BLaER1 treated with 17β-estradiol and CSF1 and Interleukin-3, amounts not matched to agents 10 nM and 100 nM (cell line): Measurements from ENCODE around the gene CBR4.
"Not testable (repeated sequence)": the region's sequence is repeated elsewhere in the genome, so short reads cannot be mapped to it uniquely, and the experiment has no call there.

Experiments used
- H3K27ac ChIP-seq, 11 experiments: shearing (Covaris generic); formaldehyde crosslinking; 2 replicates each; pipeline ENCODE4 v1.8.1; 2022
- H3K27me3 ChIP-seq, 11 experiments: shearing (Covaris generic); formaldehyde crosslinking; 2 replicates each; pipeline ENCODE4 v1.8.1; 2022
- H3K36me3 ChIP-seq, 11 experiments: shearing (Covaris generic); formaldehyde crosslinking; 2 replicates each; pipeline ENCODE4 v1.8.1; 2022
- H3K4me1 ChIP-seq, 10 experiments: shearing (Covaris generic); formaldehyde crosslinking; 2 replicates each; pipeline ENCODE4 v1.8.1; 2022
- H3K4me2 ChIP-seq, 11 experiments: shearing (Covaris generic); formaldehyde crosslinking; 2 replicates each; pipeline ENCODE4 v1.8.1; 2022
- H3K4me3 ChIP-seq, 10 experiments: shearing (Covaris generic); formaldehyde crosslinking; 2 replicates each; pipeline ENCODE4 v1.8.1; 2022
- H3K9ac ChIP-seq, 11 experiments: shearing (Covaris generic); formaldehyde crosslinking; 2 replicates each; pipeline ENCODE4 v1.8.1; 2022
- H3K9me3 ChIP-seq, 11 experiments: shearing (Covaris generic); formaldehyde crosslinking; replicated peaks in 1 of 11; 2 replicates each; pipeline ENCODE4 v1.8.1; 2022
- H4K20me1 ChIP-seq, 11 experiments: shearing (Covaris generic); formaldehyde crosslinking; 2 replicates each; pipeline ENCODE4 v1.8.1; 2022
- Cebpa-rat ChIP-seq, 11 experiments: shearing (Covaris generic); IDR thresholded peaks; 2 replicates each; pipeline ENCODE4 v1.8.1; 2022

Gene CBR4

DNA sequence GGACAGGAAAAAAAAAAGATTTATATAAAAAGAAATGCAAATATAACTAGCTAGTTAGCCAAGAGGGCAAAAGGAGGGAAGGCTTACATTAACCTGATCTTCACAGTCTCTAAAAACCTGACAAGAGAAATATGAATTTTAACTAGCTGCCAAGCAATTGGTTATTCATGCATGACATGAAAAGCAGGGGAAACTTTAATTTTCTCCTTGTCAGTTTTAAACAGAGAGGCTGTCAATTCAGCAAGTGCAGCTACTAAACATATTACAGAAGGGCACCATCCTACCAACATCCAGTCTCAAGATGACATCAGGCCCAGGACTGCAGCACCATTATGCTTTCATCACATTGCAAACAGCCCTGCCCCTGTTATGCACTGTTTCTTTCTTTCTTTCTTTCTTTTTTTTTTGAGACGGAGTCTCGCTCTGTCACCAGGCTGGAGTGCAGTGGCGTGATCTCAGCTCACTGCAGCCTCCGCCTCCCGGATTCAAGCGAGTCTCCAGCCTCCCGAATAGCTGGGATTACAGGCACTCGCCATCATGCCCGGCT lies 38.9 kb upstream of the CBR4 start:
- no peaks in the 10 kb centered on the region for H3K36me3 ChIP-seq
- H3K9ac ChIP-seq, result no peak overlapping the region
- TF ChIP-seq Cebpa-rat (IDR thresholded peaks at IDR 0.05), result no peak
- no peaks in the 10 kb centered on the region for H4K20me1 ChIP-seq
- no peaks in the 10 kb centered on the region for H3K27me3 ChIP-seq
- H3K9me3 ChIP-seq, result no peaks in the 10 kb centered on the region
- H3K27ac ChIP-seq, result no peak overlapping the region
- H3K4me3 ChIP-seq, result no peak overlapping the region
- no peak overlapping the region for H3K4me2 ChIP-seq
- H3K4me1 ChIP-seq, result no peaks in the 10 kb centered on the region

GRCh38 chr4:169047956-169048355 lies 37.9 kb upstream of the CBR4 start:
- no peak for TF ChIP-seq Cebpa-rat (IDR thresholded peaks at IDR 0.05)
- Histone ChIP-seq H3K27ac (no peak overlapping the region), H3K9ac (no peak overlapping the region), H3K36me3 (no peaks in the 10 kb centered on the region), H4K20me1 (no peaks in the 10 kb centered on the region), H3K9me3 (no peaks in the 10 kb centered on the region), H3K27me3 (no peaks in the 10 kb centered on the region), H3K4me1 (no peaks in the 10 kb centered on the region), H3K4me2 (no peak overlapping the region), H3K4me3 (no peak overlapping the region)

- Histone ChIP-seq H3K4me3 (no peak overlapping the region), H3K9ac (no peak overlapping the region), H3K4me1 (no peaks in the 10 kb centered on the region), H4K20me1 (no peaks in the 10 kb centered on the region), H3K36me3 (no peaks in the 10 kb centered on the region), H3K27me3 (no peaks in the 10 kb centered on the region), H3K9me3 (no peaks in the 10 kb centered on the region), H3K27ac (no peak overlapping the region), H3K4me2 (no peak overlapping the region)
- no peak for TF ChIP-seq Cebpa-rat (IDR thresholded peaks at IDR 0.05)
Observed at GRCh38 chr4:169045862-169046584, 36.0 kb upstream of the CBR4 start.

GRCh38 chr4:169044714-169045447 lies 34.8 kb upstream of the CBR4 start:
- no peaks in the 10 kb centered on the region for H3K9me3 ChIP-seq
- H3K9ac ChIP-seq, result no peak overlapping the region
- no peak overlapping the region for H3K4me3 ChIP-seq
- no peak overlapping the region for H3K4me2 ChIP-seq
- no peak overlapping the region for H3K27ac ChIP-seq
- no peaks in the 10 kb centered on the region for H3K27me3 ChIP-seq
- no peaks in the 10 kb centered on the region for H3K4me1 ChIP-seq
- no peak for TF ChIP-seq Cebpa-rat (IDR thresholded peaks at IDR 0.05)
- H4K20me1 ChIP-seq, result no peaks in the 10 kb centered on the region
- no peaks in the 10 kb centered on the region for H3K36me3 ChIP-seq

DNA sequence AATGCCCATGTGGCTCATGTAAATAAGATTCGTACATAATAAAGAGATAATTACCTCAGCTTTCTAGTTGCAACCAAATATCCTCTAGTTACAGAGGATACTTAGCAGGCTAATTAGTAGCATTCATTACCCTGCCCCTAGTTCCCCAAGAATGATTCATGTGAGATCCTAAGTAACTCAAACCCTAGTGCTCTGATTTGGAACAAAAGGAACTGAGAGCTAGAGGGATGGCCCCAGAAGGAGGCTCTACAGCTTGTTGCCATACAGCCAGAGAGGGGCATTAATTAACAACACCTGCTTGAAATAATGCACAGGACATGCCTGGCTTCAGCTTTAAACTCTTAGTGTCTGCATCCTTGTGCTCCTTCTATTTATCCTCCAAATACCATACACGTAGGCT lies 32.6 kb upstream of the CBR4 start:
- no peak overlapping the region for H3K4me2 ChIP-seq
- no peaks in the 10 kb centered on the region for H3K27me3 ChIP-seq
- no peaks in the 10 kb centered on the region for H4K20me1 ChIP-seq
- no peak overlapping the region for H3K27ac ChIP-seq
- no peak for TF ChIP-seq Cebpa-rat (IDR thresholded peaks at IDR 0.05)
- no peaks in the 10 kb centered on the region for H3K9me3 ChIP-seq
- no peaks in the 10 kb centered on the region for H3K36me3 ChIP-seq
- H3K9ac ChIP-seq, result no peak overlapping the region
- H3K4me1 ChIP-seq, result no peaks in the 10 kb centered on the region
- no peak overlapping the region for H3K4me3 ChIP-seq

- Histone ChIP-seq H4K20me1 (no peaks in the 10 kb centered on the region), H3K9ac (no peak overlapping the region), H3K36me3 (no peaks in the 10 kb centered on the region), H3K27ac (no peak overlapping the region), H3K4me3 (no peak overlapping the region), H3K4me1 (no peaks in the 10 kb centered on the region), H3K4me2 (no peak overlapping the region), H3K9me3 (peaks cover 0 to 6% (median 0%) of the 10 kb centered on the region in 11 experiments; a peak in 4 of 22 replicates), H3K27me3 (no peaks in the 10 kb centered on the region)
- TF ChIP-seq Cebpa-rat (IDR thresholded peaks at IDR 0.05), result no peak
Observed at GRCh38 chr4:169040559-169041261, 30.7 kb upstream of the CBR4 start.

DNA sequence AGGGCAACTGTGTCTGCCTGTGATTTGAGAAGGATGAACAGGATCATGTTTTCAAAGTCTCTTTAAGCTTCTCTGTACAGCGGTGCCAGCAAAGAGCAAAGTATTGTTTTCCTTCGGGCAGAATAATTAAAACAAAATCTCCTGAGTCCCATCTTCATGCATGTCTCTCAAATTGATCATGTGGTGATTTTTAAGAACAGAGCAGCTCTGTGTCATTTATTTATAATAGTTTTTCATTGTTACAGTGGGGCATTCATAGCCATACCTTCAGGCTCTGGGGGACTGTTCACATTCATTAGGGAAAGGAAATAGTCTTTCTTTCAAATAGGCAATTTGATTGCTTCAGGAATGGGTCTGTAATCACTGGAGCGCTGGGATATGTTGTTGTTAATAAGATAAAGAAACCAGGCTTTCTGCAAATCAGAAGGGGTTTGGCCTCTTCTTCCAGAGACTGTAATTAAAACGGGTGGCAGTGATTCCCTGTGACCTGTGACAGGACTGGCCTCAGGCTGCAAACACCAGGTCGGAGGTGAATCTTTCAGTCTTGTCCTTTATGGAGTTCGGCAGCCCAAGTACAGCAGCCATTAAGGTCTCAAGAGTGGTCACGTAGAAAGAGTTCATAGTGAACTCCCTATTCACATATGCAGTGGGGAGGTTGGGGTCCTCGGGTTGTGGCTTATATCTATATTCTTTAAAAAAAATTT lies 29.3 kb upstream of the CBR4 start:
- H3K4me3 ChIP-seq, result no peak overlapping the region
- no peak overlapping the region for H3K4me2 ChIP-seq
- H3K27ac ChIP-seq, result no peak overlapping the region
- H4K20me1 ChIP-seq, result no peaks in the 10 kb centered on the region
- TF ChIP-seq Cebpa-rat (IDR thresholded peaks at IDR 0.05), result no peak
- H3K4me1 ChIP-seq, result no peaks in the 10 kb centered on the region
- H3K9ac ChIP-seq, result no peak overlapping the region
- H3K9me3 ChIP-seq, result peaks cover 0 to 6% (median 0%) of the 10 kb centered on the region in 11 experiments; a peak in 6 of 22 replicates
- no peaks in the 10 kb centered on the region for H3K27me3 ChIP-seq
- no peaks in the 10 kb centered on the region for H3K36me3 ChIP-seq

- no peak for TF ChIP-seq Cebpa-rat (IDR thresholded peaks at IDR 0.05)
- Histone ChIP-seq H3K27ac (no peak overlapping the region), H3K4me1 (no peaks in the 10 kb centered on the region), H3K4me3 (no peak overlapping the region), H4K20me1 (no peaks in the 10 kb centered on the region), H3K27me3 (no peaks in the 10 kb centered on the region), H3K4me2 (no peak overlapping the region), H3K36me3 (no peaks in the 10 kb centered on the region), H3K9me3 (peaks cover 0 to 6% (median 0%) of the 10 kb centered on the region in 11 experiments; a peak in 6 of 22 replicates), H3K9ac (no peak overlapping the region)
Observed at GRCh38 chr4:169037506-169037905, 27.5 kb upstream of the CBR4 start.

- not testable (repeated sequence) for H4K20me1 ChIP-seq, H3K4me2 ChIP-seq, H3K27me3 ChIP-seq, H3K9ac ChIP-seq, H3K27ac ChIP-seq, H3K4me1 ChIP-seq, H3K36me3 ChIP-seq, H3K4me3 ChIP-seq, H3K9me3 ChIP-seq
Observed at GRCh38 chr4:169035871-169036620, 26.0 kb upstream of the CBR4 start.
